Daoy (cell line): ENCODE measurements around the gene GRB10. TPM values are rescaled to one million over a fixed set of nuclear protein-coding genes. Genes with fewer than 3 reads are reported as not detected.
"Not testable (repeated sequence)": the region's sequence is repeated elsewhere in the genome, so short reads cannot be mapped to it uniquely, and the experiment has no call there.

Experiments
- DNase-seq: peaks from one replicate; pipeline ENCODE4 v3.0.0-alpha.2; 2015; ENCODE audit warnings: low read depth
- total RNA-seq: library from RNA; depleted of rRNA; stranded (reverse); fragments of >200 nt; shearing (Covaris generic); gene quantifications from 2 replicates; pipeline ENCODE4 v1.2.3, GENCODE V29; 2014

The GRB10 gene
- total RNA-seq, 1 experiment from 2014 or later: 66.3 TPM

DNA sequence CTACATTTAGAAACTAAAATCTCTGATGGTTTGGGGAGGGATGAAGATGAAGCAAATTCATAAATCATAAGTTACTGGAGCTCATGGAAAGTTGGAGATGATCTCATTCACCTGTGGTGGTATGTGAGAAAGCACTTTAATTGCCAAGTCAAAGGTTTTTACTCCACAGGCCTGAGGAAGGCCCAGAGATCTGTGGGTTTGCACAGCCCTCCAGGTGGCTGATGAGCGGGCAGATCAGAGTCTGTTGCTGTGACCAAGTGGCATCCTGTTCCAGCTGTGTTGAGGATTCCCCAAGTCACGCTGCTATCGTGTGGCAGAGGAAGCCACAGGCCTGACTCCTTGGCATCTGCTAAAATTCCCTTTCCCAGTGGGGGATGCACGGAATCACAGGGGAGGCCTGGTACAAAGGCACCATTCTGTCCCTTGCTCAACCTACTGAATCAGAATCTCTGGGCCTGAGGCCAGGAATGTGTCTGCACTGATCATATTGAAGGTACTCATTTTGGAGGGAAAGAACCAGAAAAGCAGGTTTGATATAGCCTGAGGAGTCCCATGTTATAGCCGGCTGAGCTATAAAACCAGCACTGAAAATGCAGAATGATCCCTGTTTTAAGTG lies 197.8 kb downstream of the GRB10 start:
- DNase-seq: no peak

DNA sequence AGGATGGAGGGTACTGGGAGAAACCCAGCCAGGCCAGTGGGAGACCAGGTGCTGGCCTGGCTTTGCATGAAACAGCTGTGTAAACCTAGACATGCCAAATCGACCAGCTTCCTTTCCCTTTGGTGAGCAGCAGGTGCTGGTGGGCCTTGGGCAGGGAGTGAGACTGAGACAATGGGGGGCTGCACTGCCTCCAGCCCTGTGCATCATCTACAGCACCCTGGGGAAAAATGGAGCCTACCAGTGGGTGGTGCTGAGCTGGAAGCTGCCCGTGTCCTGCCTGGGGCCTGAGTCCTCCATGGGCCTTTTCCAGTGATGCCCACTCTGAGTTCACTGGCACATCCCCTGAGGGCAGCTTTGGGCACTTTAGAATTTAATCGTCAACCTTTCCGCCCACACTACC lies 198.3 kb downstream of the GRB10 start:
- DNase-seq: no peak

DNA sequence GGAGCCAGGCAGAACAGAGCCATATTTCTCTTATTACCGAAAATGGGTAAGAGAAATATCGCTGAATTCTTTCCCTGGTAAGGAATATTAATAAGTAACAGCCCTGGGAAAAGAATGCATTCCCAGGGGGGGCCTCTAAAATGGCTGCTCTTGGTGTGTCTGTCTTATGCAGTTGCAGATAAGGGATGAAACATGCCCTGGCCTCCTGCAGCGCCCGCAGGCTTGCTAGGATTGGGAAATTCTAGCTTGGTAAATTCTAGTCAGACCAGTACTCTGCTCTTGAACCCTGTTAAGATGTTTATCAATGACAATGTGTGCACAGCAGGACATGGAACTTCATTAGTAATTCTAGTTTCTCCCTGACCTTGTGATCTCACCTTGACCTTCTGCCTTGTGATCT lies 199.4 kb downstream of the GRB10 start:
- DNase-seq: not testable (repeated sequence)

DNA sequence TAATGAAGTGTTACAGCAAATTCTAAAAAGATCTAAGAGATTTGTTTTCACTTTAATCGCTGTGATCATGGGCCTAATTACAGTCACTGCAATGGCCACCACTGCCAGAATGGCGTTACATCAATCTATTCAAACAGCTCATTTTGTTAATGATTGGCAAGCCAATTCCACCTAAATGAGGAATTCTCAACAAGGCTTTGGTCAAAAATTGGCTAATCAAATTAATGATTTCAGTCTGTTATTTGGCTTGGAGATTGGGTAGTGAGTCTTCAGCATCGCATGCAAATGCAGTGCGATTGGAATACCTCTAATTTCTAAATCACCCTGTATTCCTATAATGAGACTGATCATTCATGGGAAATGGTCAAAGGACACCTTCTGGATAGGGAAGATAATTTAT lies 200.4 kb downstream of the GRB10 start:
- DNase-seq: not testable (repeated sequence)

DNA sequence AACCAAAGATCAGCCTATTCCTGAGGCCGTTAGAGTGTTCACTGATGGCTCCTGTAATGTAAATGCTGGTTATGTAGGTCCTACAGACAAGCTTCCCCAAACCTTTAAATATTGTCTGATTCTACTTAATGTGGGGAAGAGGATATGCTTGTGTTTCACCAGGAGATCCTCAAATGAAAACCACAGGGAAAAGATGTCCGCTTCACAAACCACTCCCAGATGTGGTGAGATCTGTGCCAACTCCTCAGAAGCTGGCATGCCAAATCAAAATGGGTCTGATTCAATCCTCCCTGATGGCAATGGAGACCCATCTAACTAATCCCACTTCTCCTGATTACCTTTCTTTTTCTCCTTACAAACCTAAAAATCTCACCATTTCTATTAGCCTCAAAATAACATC lies 202.0 kb downstream of the GRB10 start:
- DNase-seq: not testable (repeated sequence)

DNA sequence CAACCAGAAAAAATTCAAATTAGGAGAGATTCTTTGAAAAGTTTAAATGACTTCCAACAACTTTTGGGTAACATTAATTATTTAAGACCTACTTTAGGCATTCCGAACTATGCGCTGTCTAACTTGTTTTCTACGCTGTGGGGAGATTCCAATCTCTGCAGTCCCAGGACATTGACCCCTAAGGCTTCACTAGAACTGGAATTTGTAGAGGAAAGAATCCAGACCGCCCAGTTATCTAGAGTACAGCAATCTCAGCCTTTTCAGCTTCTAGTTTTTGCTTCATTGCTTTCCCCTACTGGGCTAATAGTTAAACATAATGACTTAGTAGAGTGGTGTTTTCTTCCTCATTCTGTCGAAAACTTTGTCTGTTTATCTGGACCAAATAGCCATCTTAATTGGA lies 202.6 kb downstream of the GRB10 start:
- DNase-seq: no peak

DNA sequence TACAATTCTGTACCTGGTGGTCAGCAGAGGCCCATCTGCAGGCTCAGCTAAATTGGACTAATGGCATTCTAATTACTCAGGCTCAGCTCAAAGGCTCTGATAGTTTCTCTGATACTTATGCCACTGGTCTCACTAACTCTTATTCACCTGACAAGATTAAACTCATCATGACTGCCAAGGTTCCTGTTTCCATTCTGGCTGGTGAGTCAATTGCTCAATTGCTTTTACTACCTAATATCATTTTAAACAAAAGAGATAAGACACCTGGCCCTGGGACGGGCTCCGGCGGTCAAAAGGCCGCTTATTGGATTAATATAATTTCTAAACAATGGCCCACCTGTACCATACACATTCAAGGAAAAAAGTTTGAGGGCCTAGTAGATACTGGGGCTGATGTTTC lies 204.6 kb downstream of the GRB10 start:
- not testable (repeated sequence) for DNase-seq

DNA sequence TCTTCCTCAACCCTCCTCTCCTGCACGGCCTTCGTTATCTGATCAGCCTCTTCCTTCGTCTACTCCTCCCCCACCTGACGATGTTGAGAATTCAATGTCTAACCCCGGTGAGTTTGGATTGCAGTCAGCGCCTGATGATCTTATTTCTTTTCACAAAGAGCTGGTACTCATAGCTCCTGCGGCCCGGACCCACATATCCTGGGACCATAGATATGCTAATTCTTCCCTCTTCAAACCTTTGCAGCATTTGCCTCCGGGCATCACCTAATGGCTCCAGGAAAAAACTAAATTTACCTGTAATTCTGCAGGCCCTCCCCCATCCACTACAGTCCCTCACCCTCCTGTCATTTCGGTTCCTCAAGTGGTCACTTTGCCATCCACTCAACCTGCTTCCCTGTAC lies 205.1 kb downstream of the GRB10 start:
- DNase-seq: no peak

DNA sequence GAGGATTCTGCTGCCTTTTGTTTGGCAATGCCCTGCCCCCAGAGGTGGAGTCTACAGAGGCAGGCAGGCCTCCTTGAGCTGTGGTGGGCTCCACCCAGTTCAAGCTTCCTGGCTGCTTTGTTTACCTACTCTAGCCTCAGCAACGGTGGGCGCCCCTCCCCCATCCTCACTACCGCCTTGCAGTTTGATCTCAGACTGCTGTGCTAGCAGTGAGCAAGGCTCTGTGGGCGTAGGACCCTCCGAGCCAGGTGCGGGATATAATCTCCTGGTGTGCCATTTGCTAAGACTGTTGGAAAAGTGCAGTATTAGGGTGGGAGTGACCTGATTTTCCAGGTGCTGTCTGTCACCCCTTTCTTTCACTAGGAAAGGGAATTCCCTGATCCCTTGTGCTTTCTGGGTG lies 206.3 kb downstream of the GRB10 start:
- not testable (repeated sequence) for DNase-seq

DNA sequence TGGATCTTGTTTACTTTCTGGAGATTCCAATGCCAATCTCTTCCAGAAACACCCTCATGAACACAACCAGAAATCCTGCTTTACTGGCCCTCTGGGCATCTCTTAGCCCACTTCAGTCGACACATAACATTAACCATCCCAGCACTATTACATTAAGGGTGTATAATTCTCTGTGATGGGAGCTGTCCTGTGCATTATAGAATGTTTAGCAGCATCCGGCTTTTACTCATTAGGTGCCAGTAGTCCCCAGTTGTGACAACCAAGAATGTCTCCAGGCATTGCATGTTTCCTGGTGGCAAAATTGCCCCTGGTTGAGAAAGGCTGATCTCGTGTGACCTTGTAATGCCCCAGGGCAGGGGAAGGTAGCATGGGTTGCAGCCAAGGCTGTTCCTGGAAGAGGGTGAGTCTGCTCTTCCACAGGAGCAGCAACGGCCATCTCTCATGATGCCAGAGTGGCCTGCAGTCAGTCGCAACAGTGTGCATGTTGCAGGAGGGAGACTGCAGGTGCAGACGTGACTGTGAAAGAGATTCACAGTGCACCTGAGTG lies 214.9 kb downstream of the GRB10 start:
- no peak for DNase-seq

DNA sequence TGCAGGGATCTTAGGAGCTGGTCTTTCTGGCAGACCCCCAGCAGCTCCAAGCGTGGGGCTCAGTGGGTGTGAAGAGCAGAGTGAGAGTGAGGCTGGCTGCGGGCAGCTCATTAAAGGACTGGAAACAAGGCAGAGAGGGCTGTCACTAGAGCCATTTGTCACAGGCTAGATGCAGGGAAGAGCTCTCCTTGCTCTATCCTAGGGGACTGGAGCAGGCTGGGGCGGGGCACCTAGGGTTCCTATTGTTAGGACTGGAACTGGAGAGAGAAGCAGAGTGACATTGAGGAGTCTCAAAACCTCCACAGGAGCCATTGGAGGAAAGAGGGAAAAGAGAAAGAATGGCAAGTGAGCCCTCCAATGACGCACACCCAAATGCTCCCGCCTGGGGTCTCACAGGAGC lies 216.7 kb downstream of the GRB10 start:
- no peak for DNase-seq

DNA sequence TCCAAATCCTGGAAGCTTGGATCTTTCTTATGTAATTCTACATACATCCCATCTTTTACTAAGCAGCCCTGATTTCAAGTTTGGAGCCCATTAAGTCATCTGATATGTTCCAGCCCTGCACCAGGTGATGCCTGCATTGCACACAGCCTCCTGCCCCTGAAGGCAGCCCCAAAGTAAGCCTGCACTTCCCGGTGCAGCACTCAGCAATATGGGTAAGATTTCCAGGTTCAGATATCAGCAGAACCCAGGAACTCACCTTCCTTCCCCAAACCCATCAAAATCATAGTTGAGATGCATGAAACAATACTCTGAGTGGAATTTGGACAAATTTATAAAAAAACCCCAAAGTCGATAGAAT lies 217.2 kb downstream of the GRB10 start:
- DNase-seq: no peak

DNA sequence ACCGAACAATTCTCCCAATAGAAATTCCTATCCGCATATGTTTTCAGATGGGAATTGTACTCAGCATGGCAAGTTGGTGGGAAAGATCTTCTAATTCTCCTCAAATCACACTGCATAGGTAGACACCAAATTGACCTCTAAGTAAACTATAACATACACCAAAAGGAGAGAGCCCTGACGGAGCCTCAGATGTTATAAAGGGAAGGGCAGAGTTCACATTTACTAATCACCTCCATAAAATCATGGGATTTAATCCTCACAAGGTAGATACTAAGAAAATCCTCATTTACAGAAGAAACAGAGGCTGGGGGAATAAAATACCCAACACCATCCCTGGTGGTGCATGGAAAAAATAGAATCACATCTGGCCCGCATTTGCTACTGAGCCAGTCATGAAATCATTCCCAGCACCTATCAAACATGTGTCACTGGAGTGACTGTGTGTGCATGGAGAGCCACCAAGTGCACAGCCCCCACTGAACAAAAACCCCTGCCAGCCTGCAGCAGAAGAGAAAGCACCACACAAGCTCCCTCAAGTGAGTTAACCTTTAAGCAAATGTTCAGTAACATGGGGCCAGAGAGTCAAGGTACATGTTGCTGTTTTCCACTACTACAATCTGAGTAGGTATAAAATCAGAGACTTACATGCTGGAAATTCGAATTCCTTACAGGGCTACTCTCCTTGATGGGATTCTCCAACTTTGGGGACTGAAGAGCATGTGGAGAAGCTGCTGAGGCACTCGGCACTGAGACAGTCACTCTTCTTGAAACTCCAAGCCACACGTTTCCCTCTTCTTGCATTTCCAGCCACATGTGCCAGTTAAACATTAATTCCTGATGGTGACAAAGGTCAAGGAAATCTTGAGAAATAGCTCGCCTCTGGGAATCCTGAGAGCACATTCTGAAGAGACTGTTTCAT lies 217.8 kb downstream of the GRB10 start, which contains the start of gene DDC:
TSS of gene DDC (minus strand) at position 766 of the 919 bp plus-strand sequence. CDS start 21,320 bp downstream, outside the sequence.
- no peak for DNase-seq

DNA sequence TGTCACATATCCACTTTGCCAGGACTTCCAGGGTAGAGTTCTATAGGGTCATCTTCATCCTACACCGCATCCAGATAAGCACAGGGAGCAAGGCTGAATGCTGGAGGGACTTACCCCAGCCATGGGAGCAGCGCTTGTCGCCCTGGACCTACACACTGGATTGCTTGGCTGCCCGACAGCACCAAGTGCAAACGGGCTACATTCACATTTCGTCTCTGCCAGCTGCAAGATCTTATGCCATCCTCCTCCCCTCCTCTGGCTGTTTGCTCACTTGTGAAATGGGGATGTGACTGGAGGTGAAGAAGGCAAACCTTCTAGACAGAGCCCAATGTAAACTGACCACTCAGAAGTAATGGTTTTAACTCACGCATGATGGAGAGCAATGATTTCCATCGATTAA lies 218.5 kb downstream of the GRB10 start:
- no peak for DNase-seq

DNA sequence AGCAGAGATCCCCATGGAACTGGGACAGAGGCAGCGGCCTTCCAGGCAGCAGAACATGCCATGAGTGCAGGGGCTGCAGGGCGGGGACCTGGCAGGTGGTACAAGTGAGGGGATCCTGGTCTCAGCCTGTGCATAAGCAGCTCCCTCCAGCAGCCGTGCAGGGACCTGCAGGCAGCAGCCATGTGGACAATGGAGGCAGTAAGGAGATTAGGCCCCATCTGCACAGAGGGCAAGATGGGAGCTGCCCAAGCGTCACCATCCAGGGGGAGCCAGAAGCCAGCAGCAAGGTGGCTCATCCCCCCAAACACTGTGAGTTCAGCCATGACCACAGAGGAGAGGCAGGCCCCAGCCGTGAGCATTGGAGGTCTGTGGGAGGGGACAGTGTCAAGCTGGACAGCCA lies 220.6 kb downstream of the GRB10 start:
- DNase-seq: no peak

DNA sequence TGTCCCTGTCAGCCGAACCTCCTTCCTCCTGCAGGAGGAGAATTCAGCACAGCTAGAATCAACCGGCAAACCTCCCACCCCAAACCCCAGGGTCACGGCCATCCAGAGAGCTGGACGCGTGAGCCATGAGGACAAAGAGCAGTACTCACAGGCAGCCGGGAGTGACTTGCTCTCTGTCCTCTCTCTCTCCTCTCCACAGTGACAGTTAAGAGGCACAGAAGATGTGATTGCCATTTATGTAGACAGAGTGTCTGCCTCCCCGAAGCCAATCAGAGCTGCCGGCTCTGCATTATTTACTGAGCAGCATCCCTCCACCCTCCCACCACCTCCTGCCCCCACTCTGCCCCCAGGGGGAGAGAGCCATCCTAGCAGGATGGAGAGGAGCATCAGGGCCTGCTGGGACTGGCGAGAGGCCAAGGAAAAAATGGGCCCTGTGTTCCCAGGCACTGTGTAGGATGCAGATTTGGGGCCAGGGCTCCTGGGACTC lies 221.8 kb downstream of the GRB10 start:
- no peak for DNase-seq

DNA sequence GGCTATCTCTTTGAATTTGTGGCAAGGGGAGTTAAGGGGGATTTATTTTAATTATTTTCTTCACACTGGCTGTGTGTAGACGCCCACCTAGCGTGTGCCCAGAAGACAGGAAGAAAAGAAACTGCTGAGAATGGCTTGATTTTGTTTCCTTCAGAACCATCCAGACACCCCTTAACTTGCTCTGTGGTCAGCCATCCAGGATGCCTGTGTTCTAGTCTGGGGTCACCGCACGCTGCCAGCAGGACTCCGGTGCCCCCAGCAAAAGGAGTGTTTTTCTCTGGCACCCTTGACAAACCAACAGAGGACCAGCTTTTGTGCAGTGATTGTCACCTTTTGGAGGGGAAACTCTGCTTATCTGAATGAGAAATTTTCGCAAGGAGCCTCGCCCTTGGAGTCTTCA lies 222.8 kb downstream of the GRB10 start:
- DNase-seq: no peak

DNA sequence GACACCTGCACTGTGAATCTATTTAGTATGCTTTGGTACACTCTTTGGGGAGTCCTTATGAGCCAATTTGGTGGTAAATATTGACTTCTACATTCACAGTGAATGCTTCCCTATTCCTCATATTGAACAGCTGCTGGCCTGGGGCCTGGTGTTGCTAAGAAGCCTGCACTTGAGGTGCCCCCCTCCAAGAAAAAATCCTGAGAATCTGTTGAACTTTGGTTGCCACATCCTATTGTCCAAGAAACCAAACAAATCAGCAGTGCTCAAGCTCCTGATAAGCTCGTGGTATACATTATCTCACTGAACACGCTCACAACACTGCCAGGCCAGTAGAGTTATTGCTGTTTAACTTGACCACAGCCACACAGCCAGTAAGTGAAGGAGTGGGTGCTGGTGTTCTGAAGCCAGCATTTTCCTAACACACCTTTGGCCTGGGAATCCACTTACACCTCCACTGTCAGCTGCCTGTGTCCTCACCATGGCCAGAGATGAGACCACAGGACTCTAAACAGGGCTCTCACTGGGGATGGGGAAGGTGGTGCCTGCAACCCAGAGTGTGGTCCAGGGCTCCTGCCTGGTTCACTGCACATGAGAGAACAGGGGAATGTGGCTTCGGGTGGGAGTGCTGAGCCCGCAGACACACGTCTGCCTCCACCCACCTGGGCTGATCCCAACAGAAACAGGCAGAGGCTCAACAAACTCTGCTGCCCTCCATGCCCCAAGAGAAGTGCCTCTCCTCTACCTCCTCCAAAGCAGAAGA lies 224.2 kb downstream of the GRB10 start:
- no peak for DNase-seq

DNA sequence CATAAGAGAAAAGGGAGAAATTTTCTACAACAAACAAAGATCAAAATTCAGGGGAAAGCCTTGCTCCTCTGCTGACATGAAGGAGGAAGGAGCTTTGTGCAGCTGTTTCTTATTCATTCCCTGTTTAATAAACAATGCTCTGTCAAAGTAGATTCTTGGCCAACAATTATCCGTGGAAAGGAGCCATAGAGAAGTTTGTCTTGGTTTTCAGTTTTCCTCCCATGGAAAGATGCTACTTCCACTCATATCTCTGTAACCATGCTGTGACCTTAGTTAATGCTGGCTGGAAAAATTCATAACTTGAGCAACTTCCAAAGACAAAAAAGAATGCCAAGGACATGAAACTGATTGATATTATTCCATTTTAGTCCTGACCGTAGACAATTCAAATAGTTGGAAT lies 225.6 kb downstream of the GRB10 start:
- DNase-seq: no peak

DNA sequence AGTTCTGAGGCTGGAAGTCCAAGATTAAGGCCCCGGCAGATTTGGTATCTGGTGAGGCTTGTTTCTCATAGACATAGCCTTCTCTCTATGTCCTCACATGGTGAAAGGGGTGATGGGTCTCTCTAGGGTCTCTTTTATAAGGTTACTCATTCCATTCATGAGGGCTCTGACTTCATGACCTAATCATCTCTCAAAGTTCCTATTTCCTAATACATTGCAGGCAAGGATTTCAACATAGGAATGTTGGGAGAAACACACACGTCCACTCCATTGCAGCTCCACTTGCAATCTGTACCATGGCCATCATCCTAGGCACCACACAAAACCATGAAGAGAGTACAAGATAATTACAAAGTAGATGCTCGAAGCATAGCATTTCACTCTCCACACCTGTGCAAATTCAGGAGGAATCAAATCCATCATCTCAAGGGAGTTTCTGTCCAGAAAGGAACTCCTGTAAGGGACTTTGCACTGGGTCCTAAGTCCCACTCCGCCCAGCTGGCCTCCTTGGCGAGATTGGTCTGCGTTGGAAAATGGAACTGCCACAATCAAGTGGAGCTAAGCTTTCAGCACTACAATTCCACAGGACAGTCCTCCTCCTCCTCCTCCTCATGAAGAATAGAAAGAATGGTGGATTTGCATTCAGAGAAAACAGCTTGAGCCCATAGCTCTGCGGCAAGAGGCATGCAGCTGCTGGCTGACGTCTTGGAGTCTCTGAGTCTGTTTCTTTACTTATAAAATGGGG lies 226.3 kb downstream of the GRB10 start:
- no peak for DNase-seq

DNA sequence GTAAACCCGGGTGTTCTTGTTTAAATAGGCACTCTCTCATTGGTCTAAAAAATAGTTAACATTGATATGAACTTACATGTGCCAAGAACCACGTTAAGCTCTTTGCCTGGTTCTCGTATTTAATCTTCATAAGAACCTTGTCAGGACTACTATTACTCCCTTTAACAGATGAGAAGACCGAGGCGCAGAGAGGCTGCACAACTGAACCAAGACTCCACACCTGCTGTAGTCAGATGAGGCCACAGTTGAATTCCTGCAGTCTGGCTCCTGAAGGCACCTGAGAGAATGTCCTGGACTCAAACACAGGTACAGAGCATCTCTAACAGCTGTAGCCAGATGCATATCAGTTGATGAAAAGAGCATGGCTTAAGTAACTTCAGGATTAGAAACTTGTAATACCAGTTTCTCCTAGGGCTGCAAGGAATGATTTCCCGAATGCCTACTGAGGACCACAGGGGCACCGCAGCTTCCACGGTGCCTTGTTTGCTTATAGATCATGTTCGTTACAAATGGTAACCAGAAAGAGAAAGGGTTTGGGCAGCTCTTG lies 227.0 kb downstream of the GRB10 start:
- no peak for DNase-seq
